NCI-H1694 treated with DMSO at 0.1 percent for 48 hours (cell line): Measurements from ENCODE around the gene ANGEL2.
"Not testable (repeated sequence)": the region's sequence is repeated elsewhere in the genome, so short reads cannot be mapped to it uniquely, and the experiment has no call there.

Source experiments
- DNase-seq: peaks from one replicate; lab custom pipeline; 2025; lab: John Stamatoyannopoulos, UW

Gene ANGEL2

DNA sequence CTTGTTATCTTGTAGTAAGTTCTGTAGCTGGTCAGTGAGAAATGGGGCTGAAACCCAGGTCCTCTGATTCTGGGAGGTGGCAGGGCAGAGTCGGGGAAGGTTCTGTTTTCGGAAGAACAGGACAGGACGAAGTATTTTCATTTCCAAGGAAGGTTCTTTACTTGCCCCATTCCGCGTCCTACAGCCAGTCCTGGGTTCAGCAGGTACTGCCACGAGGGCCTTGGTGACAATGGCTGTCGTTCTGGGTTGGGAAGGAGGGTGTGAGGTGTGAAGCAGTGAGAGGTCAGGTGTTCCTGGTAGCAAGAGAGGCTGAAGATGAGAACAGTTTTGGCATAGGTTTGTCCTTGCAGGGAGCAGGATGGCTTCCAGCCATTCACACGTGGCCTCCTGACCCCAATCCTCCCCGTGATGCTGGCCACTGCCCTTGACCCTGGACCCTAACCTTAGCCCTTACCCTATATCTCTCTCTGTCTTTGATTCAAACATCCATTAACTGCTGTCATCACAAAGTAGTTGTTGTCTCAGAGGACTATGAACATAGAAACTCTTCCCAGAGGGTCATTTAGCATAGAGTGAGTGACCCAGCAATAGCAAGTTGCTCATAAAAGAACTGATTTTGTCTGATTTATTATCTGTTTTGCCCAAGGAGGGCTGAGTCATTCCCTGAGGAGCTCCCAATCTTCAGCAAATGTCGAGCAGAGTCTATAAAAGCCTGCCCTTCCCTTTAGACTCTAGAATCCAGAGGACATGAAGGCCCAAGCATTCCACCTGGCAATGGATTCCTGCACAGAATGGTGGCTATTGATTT, 40.4 kb downstream of the ANGEL2 start:
- DNase-seq, result no peak

- DNase-seq, result no peak
These were observed 41.0 kb downstream of the ANGEL2 start for GRCh38 chr1:212974711-212975110.

DNA sequence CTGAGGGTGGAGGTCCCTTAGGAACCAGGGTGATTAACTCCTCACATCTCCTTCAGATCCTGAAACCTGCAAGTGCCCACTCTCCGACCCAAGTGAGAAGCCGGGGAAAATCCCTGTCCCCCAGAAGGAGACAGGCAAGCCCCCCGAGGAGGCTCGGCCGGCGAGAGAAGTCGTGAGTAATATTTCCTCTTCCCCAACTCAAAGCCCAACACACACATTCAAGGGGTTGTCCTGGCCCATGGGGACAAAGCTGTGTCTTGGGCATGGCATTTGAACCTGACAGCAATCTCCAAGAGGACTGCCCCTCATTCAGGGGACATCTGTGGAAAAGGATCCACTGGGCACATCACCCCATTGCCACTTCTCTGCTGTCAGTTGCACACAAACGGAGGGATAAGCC, 41.8 kb downstream of the ANGEL2 start:
- no peak for DNase-seq

- no peak for DNase-seq
These were observed 42.2 kb downstream of the ANGEL2 start for GRCh38 chr1:212973426-212973825.

GRCh38 chr1:212971312-212971711, 44.4 kb downstream of the ANGEL2 start:
- DNase-seq, result no peak

- no peak for DNase-seq
These were observed 45.6 kb downstream of the ANGEL2 start for GRCh38 chr1:212970085-212970484.

- DNase-seq, result peak; percentile 12
These were observed 47.3 kb downstream of the ANGEL2 start for GRCh38 chr1:212968368-212968863.

- peak; percentile 44 for DNase-seq
These were observed 47.9 kb downstream of the ANGEL2 start for GRCh38 chr1:212967801-212968200.

- DNase-seq, result no peak
These were observed 49.1 kb downstream of the ANGEL2 start for GRCh38 chr1:212966616-212967015.

DNA sequence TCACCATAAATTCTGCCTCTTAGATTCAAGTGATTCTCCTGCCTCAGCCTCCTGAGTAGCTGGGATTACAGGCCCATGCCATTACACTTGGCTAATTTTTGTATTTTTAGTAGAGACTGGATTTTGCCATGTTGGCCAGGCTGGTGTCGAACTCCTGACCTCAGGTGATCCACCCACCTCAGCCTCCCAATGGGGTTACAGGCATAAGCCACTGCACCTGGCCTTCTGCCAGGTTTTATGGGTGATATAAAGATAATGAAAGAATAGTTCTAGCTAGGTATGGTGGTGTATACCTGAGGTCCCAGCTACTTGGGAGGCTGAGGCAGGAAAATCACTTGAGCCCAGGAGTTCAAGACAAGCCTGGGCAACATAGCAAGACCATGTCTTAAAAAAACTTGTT, 50.7 kb downstream of the ANGEL2 start:
- not testable (repeated sequence) for DNase-seq

GRCh38 chr1:212964102-212964501, 51.6 kb downstream of the ANGEL2 start:
- DNase-seq, result no peak

DNA sequence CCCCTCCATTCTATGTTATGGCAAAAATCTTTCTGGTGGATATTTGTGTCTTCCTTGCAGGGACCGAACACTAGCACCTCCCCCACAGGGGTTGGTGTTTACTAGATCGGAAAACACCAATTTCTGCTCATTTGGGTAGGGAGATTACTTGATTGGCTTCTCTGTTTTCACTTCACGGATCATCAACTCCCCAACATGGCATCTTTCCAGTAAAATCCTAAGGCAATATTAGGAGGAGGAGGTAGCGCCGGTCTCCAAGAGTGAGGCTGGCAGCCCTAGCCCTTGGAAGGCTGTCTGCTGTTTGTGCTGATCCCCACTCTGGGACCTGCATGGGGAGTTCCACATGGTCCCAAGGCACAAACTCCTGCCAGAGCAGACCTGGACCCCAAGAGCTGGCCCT, 53.2 kb downstream of the ANGEL2 start:
- DNase-seq, result no peak

GRCh38 chr1:212960932-212961331, 54.7 kb downstream of the ANGEL2 start:
- DNase-seq, result no peak

GRCh38 chr1:212959266-212960220, 56.1 kb downstream of the ANGEL2 start:
- DNase-seq, result no peak

DNA sequence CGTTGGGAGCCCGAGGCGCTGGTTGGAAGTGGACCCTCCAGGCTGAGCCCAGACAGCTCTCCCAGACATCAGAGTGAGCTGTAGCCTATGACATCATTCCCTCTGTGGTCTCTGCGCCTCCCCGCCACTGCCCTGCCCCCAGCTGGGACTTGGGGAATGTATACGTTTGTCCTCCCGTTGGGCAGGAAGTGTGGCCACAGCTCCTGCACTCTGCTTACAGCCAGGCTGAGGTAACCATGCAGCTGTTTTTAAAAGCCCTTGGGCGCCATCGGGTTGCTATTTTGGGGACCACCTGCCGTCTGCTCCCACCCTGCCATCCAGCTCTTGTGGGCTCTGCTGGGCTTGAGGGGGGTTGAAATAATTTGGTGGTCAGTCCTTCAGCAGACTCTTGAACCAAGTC, 57.5 kb downstream of the ANGEL2 start:
- DNase-seq, result no peak

- no peak for DNase-seq
These were observed 58.1 kb downstream of the ANGEL2 start for GRCh38 chr1:212957546-212957945.

- no peak for DNase-seq
These were observed 59.6 kb downstream of the ANGEL2 start for GRCh38 chr1:212955961-212956620.

DNA sequence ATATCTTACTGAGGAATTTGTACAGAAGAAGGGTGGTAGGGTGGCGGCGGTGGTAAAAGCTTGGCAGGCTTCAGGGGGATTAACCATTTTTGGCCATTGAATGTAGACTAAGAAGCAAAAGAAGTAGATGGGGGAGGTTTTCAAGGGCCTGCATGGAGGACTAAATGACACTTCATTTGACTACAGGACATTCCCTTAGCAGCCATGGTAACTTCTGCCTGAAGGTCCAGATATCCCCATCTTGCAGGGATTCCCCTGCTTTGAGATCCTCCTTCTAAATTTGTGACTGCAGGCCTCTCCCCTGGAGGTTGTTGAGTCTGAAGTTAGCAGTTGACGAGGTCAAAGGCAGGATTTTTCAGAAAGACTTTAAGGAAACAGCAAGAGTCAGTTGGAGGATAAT, 60.6 kb downstream of the ANGEL2 start:
- no peak for DNase-seq

DNA sequence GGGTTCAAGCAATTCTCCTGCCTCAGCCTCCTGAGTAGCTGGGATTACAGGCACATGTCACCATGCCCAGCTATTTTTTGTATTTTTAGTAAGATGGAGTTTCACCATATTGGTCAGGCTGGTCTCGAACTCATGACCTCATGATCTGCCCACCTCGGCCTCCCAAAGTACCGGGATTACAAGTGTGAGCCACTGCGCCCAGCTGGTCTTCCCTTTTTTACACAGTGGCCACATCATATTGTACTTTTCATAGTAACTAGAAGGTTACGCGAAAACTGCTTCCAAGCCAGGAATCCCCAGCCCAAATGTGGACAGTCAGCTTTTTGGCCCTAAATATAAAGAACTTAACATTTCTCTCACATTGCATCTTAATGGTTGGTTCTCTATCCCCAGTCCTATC, 61.2 kb downstream of the ANGEL2 start:
- DNase-seq, result no peak

- DNase-seq, result no peak
These were observed 62.3 kb downstream of the ANGEL2 start for GRCh38 chr1:212953321-212953720.

DNA sequence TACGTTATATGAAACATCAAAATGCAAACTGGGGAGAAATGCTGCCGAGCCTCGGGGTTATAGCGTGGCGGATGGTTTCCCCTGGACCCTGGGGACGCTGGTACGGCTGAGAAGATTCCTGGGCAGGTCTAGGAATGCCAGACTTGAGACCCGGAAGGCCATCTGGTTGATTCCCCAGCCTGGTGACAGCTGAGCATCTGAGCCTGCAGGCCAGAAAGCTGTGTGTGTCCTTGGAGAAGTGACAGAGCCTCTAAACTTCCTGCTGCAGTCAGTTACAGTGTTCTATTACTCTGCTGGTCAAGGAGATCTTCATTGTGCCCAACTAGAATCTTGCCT, 63.1 kb downstream of the ANGEL2 start:
- no peak for DNase-seq

GRCh38 chr1:212951947-212952640, 63.6 kb downstream of the ANGEL2 start:
- no peak for DNase-seq
